Osteocyte (in vitro differentiated cells): ENCODE data around the gene EFCAB6. TPM values are rescaled to one million over a fixed set of nuclear protein-coding genes. Genes with fewer than 3 reads are reported as not detected.
"Not testable (repeated sequence)": the region's sequence is repeated elsewhere in the genome, so short reads cannot be mapped to it uniquely, and the experiment has no call there.

Experiments used
- DNase-seq: peaks from one replicate; pipeline ENCODE4 v3.0.0; 2021; ENCODE audit warnings: mixed read lengths; ENCODE audit not compliant: unreplicated experiment; ENCODE audit errors: extremely low spot score
- H3K27ac Mint-ChIP-seq: one replicate; pipeline ENCODE4 v1.8.0; 2021; ENCODE audit warnings: mild to moderate bottlenecking, mixed read lengths; ENCODE audit not compliant: unreplicated experiment
- H3K27me3 Mint-ChIP-seq: one replicate; pipeline ENCODE4 v1.8.0; 2021; ENCODE audit warnings: mixed read lengths; ENCODE audit not compliant: unreplicated experiment
- H3K36me3 Mint-ChIP-seq: one replicate; pipeline ENCODE4 v1.8.0; 2021; ENCODE audit warnings: mixed read lengths; ENCODE audit not compliant: unreplicated experiment
- H3K4me1 Mint-ChIP-seq: one replicate; pipeline ENCODE4 v1.8.0; 2021; ENCODE audit warnings: mixed read lengths; ENCODE audit not compliant: unreplicated experiment
- H3K4me3 Mint-ChIP-seq: one replicate; pipeline ENCODE4 v1.8.0; 2021; ENCODE audit warnings: mild to moderate bottlenecking, moderate library complexity, mixed read lengths; ENCODE audit not compliant: unreplicated experiment
- H3K9me3 Mint-ChIP-seq: one replicate; pipeline ENCODE4 v1.8.0; 2021; ENCODE audit warnings: mixed read lengths; ENCODE audit not compliant: unreplicated experiment
- CTCF ChIP-seq: fragments of 200-600 bp; sonication (generic); IDR thresholded peaks from 2 replicates; pipeline ENCODE4 v1.5.0; 2021; ENCODE audit warnings: antibody characterized with exemption, mild to moderate bottlenecking, moderate library complexity
- total RNA-seq: library from RNA; stranded (reverse); gene quantifications from 2 replicates; pipeline ENCODE4 v1.2.1, GENCODE V29; 2021

EFCAB6 gene
- total RNA-seq, 1 donor from 2014 or later, result 1.4 TPM

DNA sequence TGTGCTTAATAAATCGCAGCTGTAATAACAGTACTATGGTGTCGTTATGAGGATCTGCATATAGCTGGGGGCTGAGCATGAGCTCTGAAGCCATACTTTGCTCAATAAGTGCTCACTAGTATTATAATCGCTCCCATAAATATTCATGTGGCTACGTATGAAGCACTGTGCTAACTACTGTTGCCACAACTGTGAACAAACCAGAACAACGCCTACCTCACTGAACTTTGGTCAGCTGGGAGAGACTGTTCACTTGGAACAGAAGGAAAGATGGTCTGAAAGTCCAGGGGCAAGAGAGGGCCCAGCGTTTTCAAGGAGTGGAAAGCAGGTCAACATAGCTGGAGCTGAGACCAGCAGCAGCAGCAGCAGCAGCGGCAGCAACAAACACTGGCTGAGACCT lies 141.6 kb downstream of the EFCAB6 start:
- Mint-ChIP-seq H3K27me3 (peaks cover 11% of the 10 kb centered on the region), H3K27ac (no peak overlapping the region), H3K9me3 (peaks cover 4% of the 10 kb centered on the region), H3K4me1 (no peaks in the 10 kb centered on the region), H3K4me3 (no peak overlapping the region), H3K36me3 (no peaks in the 10 kb centered on the region)
- TF ChIP-seq CTCF, result no peak
- no peak for DNase-seq

DNA sequence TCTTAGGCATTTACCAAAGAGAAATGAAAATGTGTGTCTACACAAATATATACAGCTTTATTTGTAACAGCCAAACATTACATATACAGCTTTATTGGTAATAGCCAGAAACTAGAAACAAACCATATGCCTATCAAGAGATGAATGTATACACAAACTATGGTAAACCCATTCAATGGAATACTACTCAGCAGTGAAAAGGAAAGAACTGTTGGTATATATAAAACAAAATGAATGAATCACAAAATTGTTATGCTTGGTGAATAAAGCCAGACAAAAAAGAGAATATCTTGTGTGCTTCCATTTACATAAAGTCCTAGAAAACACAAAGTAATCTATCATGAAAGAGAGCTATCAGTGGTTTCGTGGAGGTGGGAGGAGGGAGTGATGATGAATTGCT lies 142.9 kb downstream of the EFCAB6 start:
- peaks cover 11% of the 10 kb centered on the region for H3K27me3 Mint-ChIP-seq
- H3K4me1 Mint-ChIP-seq, result no peaks in the 10 kb centered on the region
- DNase-seq, result no peak
- H3K36me3 Mint-ChIP-seq, result no peaks in the 10 kb centered on the region
- peaks cover 4% of the 10 kb centered on the region for H3K9me3 Mint-ChIP-seq
- no peak for TF ChIP-seq CTCF
- no peak overlapping the region for H3K27ac Mint-ChIP-seq
- no peak overlapping the region for H3K4me3 Mint-ChIP-seq

GRCh38 chr22:43667656-43668055 lies 144.4 kb downstream of the EFCAB6 start:
- no peaks in the 10 kb centered on the region for H3K4me1 Mint-ChIP-seq
- H3K36me3 Mint-ChIP-seq, result no peaks in the 10 kb centered on the region
- no peak for DNase-seq
- H3K4me3 Mint-ChIP-seq, result no peak overlapping the region
- no peak overlapping the region for H3K27ac Mint-ChIP-seq
- H3K9me3 Mint-ChIP-seq, result peaks cover 4% of the 10 kb centered on the region
- no peak for TF ChIP-seq CTCF
- peaks cover 11% of the 10 kb centered on the region for H3K27me3 Mint-ChIP-seq

DNA sequence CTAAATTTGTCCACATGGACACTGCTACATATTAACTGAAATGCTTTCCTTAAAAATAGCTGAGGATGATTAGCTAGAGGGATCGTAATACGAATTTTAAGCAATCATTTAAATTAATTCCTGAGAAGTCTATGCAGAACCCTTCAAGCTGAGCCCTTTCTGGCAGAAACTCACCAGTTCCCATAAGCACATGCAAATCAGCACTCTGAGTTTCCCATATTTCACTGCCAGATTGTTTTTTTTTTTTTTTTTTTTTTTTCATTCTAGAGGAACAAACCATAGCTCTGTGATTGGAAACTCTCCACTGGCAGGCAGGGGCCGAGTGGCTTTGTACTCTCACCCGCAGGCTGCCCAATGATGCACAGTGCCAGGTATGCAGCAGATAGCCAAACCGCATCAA lies 145.6 kb downstream of the EFCAB6 start:
- H3K4me3 Mint-ChIP-seq, result no peak overlapping the region
- DNase-seq, result no peak
- peaks cover 4% of the 10 kb centered on the region for H3K9me3 Mint-ChIP-seq
- H3K27me3 Mint-ChIP-seq, result peaks cover 5% of the 10 kb centered on the region
- H3K36me3 Mint-ChIP-seq, result no peaks in the 10 kb centered on the region
- no peak overlapping the region for H3K27ac Mint-ChIP-seq
- no peak for TF ChIP-seq CTCF
- no peaks in the 10 kb centered on the region for H3K4me1 Mint-ChIP-seq

DNA sequence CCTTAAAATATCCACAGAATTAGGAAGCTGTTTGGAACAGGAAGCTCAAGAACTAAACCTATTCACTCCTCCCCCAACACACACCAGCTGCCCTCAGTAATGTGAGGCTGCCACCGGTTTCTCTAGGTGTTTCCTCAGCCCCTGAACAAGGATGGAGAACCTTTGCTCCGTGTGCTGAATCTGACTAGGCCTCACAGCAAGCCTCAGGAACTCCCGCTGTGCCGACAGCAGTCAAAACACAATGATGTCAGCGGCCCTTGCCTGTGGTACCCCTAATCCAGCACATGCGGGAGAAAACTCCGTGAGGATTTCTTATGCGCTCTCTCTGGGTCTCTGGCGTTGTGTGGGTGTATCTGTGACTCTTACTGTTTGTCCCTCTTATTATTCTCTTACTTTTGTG lies 153.3 kb downstream of the EFCAB6 start:
- Mint-ChIP-seq H3K9me3 (no peaks in the 10 kb centered on the region), H3K4me1 (no peaks in the 10 kb centered on the region), H3K36me3 (no peaks in the 10 kb centered on the region), H3K27me3 (peaks cover 1% of the 10 kb centered on the region), H3K4me3 (no peak overlapping the region), H3K27ac (no peak overlapping the region)
- DNase-seq, result peak; percentile 73
- no peak for TF ChIP-seq CTCF

- not testable (repeated sequence) for H3K27ac Mint-ChIP-seq, H3K36me3 Mint-ChIP-seq, H3K4me1 Mint-ChIP-seq, H3K4me3 Mint-ChIP-seq, DNase-seq, H3K27me3 Mint-ChIP-seq
- H3K9me3 Mint-ChIP-seq, result peaks cover 15% of the 10 kb centered on the region
Measured at GRCh38 chr22:43656581-43656980, 155.5 kb downstream of the EFCAB6 start.
